HEK293 (cell line): ENCODE results near the gene FOXO3.

Experiments used
- MZF1 ChIP-seq: fragments of 450-650 bp; formaldehyde crosslinking; IDR thresholded peaks from 2 replicates; pipeline ENCODE4 v1.5.1; 2017; ENCODE audit warnings: missing biosample characterization, missing genetic modification characterization, borderline replicate concordance
- ZNF324 ChIP-seq: fragments of 450-650 bp; formaldehyde crosslinking; IDR thresholded peaks from 2 replicates; pipeline ENCODE4 v1.5.1; 2016; ENCODE audit warnings: missing biosample characterization, missing genetic modification characterization
- TF ChIP-seq, protein P1 (sequence below): fragments of 450-650 bp; formaldehyde crosslinking; IDR thresholded peaks from 2 replicates; pipeline ENCODE4 v1.5.1; 2016; ENCODE audit warnings: missing biosample characterization, missing genetic modification characterization
- TF ChIP-seq, protein P2 (sequence below): fragments of 450-650 bp; formaldehyde crosslinking; IDR thresholded peaks from 2 replicates; pipeline ENCODE4 v1.5.1; 2017; ENCODE audit warnings: missing biosample characterization, mild to moderate bottlenecking, missing genetic modification characterization, moderate library complexity

DNA sequence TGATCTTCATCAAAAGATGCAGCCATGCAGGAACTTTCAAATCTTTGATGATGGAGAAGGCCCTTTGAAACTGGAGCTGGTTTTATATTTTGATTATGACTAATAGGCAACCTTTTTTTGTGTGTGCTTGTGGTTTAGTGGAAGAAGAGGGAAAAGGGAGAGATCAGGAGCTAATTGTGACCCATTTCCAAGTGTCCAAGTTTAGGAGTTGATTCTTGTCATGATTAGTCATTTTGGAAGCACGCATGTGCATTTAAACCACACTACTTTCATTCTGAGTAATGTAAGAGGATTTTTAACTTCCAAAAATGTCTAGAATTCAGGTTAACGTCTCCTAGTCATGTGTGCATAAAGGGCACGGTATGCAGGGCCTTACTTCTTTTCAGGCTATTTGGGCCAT, 3.5 kb downstream of the FOXO3 start:
- TF ChIP-seq, protein P1, sequence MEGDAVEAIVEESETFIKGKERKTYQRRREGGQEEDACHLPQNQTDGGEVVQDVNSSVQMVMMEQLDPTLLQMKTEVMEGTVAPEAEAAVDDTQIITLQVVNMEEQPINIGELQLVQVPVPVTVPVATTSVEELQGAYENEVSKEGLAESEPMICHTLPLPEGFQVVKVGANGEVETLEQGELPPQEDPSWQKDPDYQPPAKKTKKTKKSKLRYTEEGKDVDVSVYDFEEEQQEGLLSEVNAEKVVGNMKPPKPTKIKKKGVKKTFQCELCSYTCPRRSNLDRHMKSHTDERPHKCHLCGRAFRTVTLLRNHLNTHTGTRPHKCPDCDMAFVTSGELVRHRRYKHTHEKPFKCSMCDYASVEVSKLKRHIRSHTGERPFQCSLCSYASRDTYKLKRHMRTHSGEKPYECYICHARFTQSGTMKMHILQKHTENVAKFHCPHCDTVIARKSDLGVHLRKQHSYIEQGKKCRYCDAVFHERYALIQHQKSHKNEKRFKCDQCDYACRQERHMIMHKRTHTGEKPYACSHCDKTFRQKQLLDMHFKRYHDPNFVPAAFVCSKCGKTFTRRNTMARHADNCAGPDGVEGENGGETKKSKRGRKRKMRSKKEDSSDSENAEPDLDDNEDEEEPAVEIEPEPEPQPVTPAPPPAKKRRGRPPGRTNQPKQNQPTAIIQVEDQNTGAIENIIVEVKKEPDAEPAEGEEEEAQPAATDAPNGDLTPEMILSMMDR (tag by site-specific recombination): no peak
- TF ChIP-seq, protein P2, sequence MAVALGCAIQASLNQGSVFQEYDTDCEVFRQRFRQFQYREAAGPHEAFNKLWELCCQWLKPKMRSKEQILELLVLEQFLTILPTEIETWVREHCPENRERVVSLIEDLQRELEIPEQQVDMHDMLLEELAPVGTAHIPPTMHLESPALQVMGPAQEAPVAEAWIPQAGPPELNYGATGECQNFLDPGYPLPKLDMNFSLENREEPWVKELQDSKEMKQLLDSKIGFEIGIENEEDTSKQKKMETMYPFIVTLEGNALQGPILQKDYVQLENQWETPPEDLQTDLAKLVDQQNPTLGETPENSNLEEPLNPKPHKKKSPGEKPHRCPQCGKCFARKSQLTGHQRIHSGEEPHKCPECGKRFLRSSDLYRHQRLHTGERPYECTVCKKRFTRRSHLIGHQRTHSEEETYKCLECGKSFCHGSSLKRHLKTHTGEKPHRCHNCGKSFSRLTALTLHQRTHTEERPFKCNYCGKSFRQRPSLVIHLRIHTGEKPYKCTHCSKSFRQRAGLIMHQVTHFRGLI (tag by site-specific recombination): no peak
- TF ChIP-seq ZNF324 (tag by site-specific recombination) (no peak), MZF1 (no peak)
